ENCODE results near the gene ABCA8. TPM values are rescaled to one million over a fixed set of nuclear protein-coding genes. Genes with fewer than 3 reads are reported as not detected.

ABCA8 gene
- total RNA-seq, 1 donor from 2014 or later = not detected

DNA sequence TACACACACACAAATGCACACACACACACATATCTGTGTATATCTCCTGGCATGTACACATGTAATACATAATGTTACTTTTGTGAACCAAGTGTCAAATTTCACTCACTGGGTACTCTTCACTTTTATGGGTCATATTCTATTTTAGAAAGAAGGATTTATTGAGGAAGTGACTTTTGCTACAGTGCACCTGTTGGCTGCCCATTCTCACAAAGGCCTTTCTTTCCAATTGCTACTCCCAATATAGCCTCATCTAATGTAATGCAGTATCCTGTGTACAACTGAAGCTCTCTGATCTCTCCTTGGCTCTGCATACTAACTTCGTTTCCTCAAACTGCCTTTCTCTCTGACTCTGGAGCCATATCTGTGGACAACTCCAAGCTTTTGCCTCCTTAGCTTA is 107.5 kb downstream of the ABCA8 start:
- H3K9ac ChIP-seq (ENCODE audit: low read length) = no peak overlapping the region
- H3K79me2 ChIP-seq (ENCODE audit: insufficient read depth, low read length) = no peaks in the 10 kb centered on the region
- no peak overlapping the region for H3K27ac Mint-ChIP-seq (ENCODE audit: unreplicated experiment)
- H3K9me3 ChIP-seq (ENCODE audit: insufficient read depth, low read depth, low read length) = no peaks in the 10 kb centered on the region
- H3K4me1 Mint-ChIP-seq (ENCODE audit: low read depth, unreplicated experiment) = no peaks in the 10 kb centered on the region
- H4K20me1 ChIP-seq (ENCODE audit: insufficient read depth, low read length) = no peaks in the 10 kb centered on the region
- no peak overlapping the region for H3K4me3 ChIP-seq (ENCODE audit: insufficient read depth, low read depth, low read length)
- DNase-seq (ENCODE audit: low read depth) (no peak), FAIRE-seq (no peak)
- no peaks in the 10 kb centered on the region for H3K36me3 Mint-ChIP-seq (ENCODE audit: low read depth, unreplicated experiment)
- no peak overlapping the region for H3K27ac ChIP-seq (ENCODE audit: low read depth, low read length)
- H3K9me3 Mint-ChIP-seq (ENCODE audit: unreplicated experiment) = peaks cover 10% of the 10 kb centered on the region
- no peaks in the 10 kb centered on the region for H3K36me3 ChIP-seq (ENCODE audit: insufficient read depth, low read length)
- H3K4me1 ChIP-seq (ENCODE audit: insufficient read depth, low read length) = no peaks in the 10 kb centered on the region
- TF ChIP-seq EZH2 (IDR thresholded peaks at IDR 0.05; ENCODE audit: insufficient read depth, low read length) = no peak
- TF ChIP-seq, protein P1, sequence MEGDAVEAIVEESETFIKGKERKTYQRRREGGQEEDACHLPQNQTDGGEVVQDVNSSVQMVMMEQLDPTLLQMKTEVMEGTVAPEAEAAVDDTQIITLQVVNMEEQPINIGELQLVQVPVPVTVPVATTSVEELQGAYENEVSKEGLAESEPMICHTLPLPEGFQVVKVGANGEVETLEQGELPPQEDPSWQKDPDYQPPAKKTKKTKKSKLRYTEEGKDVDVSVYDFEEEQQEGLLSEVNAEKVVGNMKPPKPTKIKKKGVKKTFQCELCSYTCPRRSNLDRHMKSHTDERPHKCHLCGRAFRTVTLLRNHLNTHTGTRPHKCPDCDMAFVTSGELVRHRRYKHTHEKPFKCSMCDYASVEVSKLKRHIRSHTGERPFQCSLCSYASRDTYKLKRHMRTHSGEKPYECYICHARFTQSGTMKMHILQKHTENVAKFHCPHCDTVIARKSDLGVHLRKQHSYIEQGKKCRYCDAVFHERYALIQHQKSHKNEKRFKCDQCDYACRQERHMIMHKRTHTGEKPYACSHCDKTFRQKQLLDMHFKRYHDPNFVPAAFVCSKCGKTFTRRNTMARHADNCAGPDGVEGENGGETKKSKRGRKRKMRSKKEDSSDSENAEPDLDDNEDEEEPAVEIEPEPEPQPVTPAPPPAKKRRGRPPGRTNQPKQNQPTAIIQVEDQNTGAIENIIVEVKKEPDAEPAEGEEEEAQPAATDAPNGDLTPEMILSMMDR (IDR thresholded peaks at IDR 0.05; ENCODE audit: insufficient read depth, low read depth, low read length) = no peak
- H3K27me3 Mint-ChIP-seq (ENCODE audit: low read depth, unreplicated experiment) = no peaks in the 10 kb centered on the region
- H3K4me2 ChIP-seq (ENCODE audit: low read length) = no peak overlapping the region
- H2AFZ ChIP-seq (ENCODE audit: low read depth, low read length) = no peak overlapping the region
- H3K4me3 Mint-ChIP-seq (ENCODE audit: unreplicated experiment) = no peak overlapping the region
- H3K27me3 ChIP-seq (ENCODE audit: insufficient read depth, low read length) = no peaks in the 10 kb centered on the region

DNA sequence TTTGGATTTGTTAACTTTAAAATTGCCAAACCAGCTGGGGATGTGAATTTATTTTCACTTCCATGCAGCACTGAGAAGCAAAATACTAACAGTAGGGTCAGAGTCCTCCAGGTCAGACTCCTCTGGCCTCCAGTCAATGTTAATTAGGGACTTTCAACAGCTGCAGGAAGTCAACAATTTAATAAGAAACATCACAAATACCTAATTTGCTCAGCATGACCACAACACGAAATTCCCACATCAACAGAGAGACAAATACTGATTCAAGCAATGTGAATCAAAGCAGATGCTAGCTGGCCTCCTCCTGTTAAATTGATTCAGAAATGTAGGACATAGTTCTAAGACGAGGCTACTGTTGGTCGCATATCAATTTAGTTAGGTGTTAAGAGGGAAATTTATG is 111.7 kb downstream of the ABCA8 start:
- H3K9me3 Mint-ChIP-seq (ENCODE audit: unreplicated experiment) = peaks cover 6% of the 10 kb centered on the region
- no peaks in the 10 kb centered on the region for H3K36me3 ChIP-seq (ENCODE audit: insufficient read depth, low read length)
- no peaks in the 10 kb centered on the region for H3K4me1 ChIP-seq (ENCODE audit: insufficient read depth, low read length)
- H3K9me3 ChIP-seq (ENCODE audit: insufficient read depth, low read depth, low read length) = no peaks in the 10 kb centered on the region
- H4K20me1 ChIP-seq (ENCODE audit: insufficient read depth, low read length) = no peaks in the 10 kb centered on the region
- no peak overlapping the region for H3K4me3 ChIP-seq (ENCODE audit: insufficient read depth, low read depth, low read length)
- H3K4me2 ChIP-seq (ENCODE audit: low read length) = no peak overlapping the region
- H3K27me3 ChIP-seq (ENCODE audit: insufficient read depth, low read length) = no peaks in the 10 kb centered on the region
- no peaks in the 10 kb centered on the region for H3K27me3 Mint-ChIP-seq (ENCODE audit: low read depth, unreplicated experiment)
- H3K9ac ChIP-seq (ENCODE audit: low read length) = no peak overlapping the region
- H2AFZ ChIP-seq (ENCODE audit: low read depth, low read length) = no peak overlapping the region
- H3K4me1 Mint-ChIP-seq (ENCODE audit: low read depth, unreplicated experiment) = no peaks in the 10 kb centered on the region
- TF ChIP-seq, protein P1 (IDR thresholded peaks at IDR 0.05; ENCODE audit: insufficient read depth, low read depth, low read length) = no peak
- no peak for TF ChIP-seq EZH2 (IDR thresholded peaks at IDR 0.05; ENCODE audit: insufficient read depth, low read length)
- no peaks in the 10 kb centered on the region for H3K36me3 Mint-ChIP-seq (ENCODE audit: low read depth, unreplicated experiment)
- no peak overlapping the region for H3K27ac Mint-ChIP-seq (ENCODE audit: unreplicated experiment)
- no peak for DNase-seq (ENCODE audit: low read depth)
- H3K27ac ChIP-seq (ENCODE audit: low read depth, low read length) = no peak overlapping the region
- no peak for FAIRE-seq
- H3K4me3 Mint-ChIP-seq (ENCODE audit: unreplicated experiment) = no peak overlapping the region
- H3K79me2 ChIP-seq (ENCODE audit: insufficient read depth, low read length) = no peaks in the 10 kb centered on the region

DNA sequence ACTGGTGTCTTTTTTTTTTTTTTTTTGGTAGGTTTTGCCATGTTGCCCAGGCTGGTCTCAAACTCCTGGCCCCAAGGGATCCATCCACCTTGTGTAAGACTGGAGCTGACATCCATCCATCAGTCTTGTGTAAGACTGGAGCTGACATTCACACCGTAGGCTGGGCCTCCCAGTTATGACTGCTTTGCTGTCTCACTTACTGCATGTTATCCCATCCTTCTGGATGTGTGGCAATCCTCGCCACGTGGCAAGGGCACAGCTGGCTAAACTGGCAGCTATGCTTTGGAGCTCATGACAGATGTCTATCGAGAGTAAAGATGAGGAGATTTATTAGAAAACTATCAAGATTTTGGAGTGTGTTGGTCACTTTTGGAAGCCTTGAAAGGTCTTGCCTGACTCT is 115.1 kb downstream of the ABCA8 start:
- H3K9me3 Mint-ChIP-seq (ENCODE audit: unreplicated experiment) = peaks cover 1% of the 10 kb centered on the region
- no peak for FAIRE-seq
- H3K9ac ChIP-seq (ENCODE audit: low read length) = no peak overlapping the region

More for the DNA sequence above, 115.1 kb downstream of the ABCA8 start:
- no peaks in the 10 kb centered on the region for H3K36me3 ChIP-seq (ENCODE audit: insufficient read depth, low read length)
- H3K4me1 ChIP-seq (ENCODE audit: insufficient read depth, low read length) = no peaks in the 10 kb centered on the region
- H3K27ac Mint-ChIP-seq (ENCODE audit: unreplicated experiment) = no peak overlapping the region
- no peaks in the 10 kb centered on the region for H3K79me2 ChIP-seq (ENCODE audit: insufficient read depth, low read length)
- no peak for TF ChIP-seq EZH2 (IDR thresholded peaks at IDR 0.05; ENCODE audit: insufficient read depth, low read length)
- TF ChIP-seq, protein P1 (IDR thresholded peaks at IDR 0.05; ENCODE audit: insufficient read depth, low read depth, low read length) = no peak
- H3K4me1 Mint-ChIP-seq (ENCODE audit: low read depth, unreplicated experiment) = no peaks in the 10 kb centered on the region
- H3K9me3 ChIP-seq (ENCODE audit: insufficient read depth, low read depth, low read length) = no peaks in the 10 kb centered on the region
- H3K4me2 ChIP-seq (ENCODE audit: low read length) = no peak overlapping the region
- no peak for DNase-seq (ENCODE audit: low read depth)
- H3K36me3 Mint-ChIP-seq (ENCODE audit: low read depth, unreplicated experiment) = no peaks in the 10 kb centered on the region
- H3K27ac ChIP-seq (ENCODE audit: low read depth, low read length) = no peak overlapping the region
- H3K4me3 ChIP-seq (ENCODE audit: insufficient read depth, low read depth, low read length) = no peak overlapping the region
- H4K20me1 ChIP-seq (ENCODE audit: insufficient read depth, low read length) = no peaks in the 10 kb centered on the region
- H3K27me3 ChIP-seq (ENCODE audit: insufficient read depth, low read length) = no peaks in the 10 kb centered on the region
- H3K27me3 Mint-ChIP-seq (ENCODE audit: low read depth, unreplicated experiment) = no peaks in the 10 kb centered on the region
- H2AFZ ChIP-seq (ENCODE audit: low read depth, low read length) = no peak overlapping the region
- no peak overlapping the region for H3K4me3 Mint-ChIP-seq (ENCODE audit: unreplicated experiment)
